GM23338 (cell line): Measurements from ENCODE around the gene PRMT1. TPM values are rescaled to one million over a fixed set of nuclear protein-coding genes. Genes with fewer than 3 reads are reported as not detected.

ENCODE experiments used
- ATAC-seq: fragments of 200-7000 bp; cut with Tn5 transposase; 3 replicates; pipeline ENCODE4 v1.9.1; 2020
- DNase-seq: peaks from one replicate; pipeline ENCODE4 v3.0.0-alpha.2; 2015; ENCODE audit warnings: low spot score
- H2AFZ ChIP-seq: fragments of 200-600 bp; sonication (generic); 2 replicates; pipeline ENCODE4 v1.8.0; 2016; ENCODE audit warnings: antibody characterized with exemption, mild to moderate bottlenecking, moderate library complexity
- H3F3A ChIP-seq: fragments of 200-600 bp; sonication (generic); replicated peaks from 2 replicates; pipeline ENCODE4 v1.8.0; 2017; ENCODE audit warnings: antibody characterized with exemption, mixed run types, low read depth
- H3K27ac ChIP-seq: fragments of 200-600 bp; sonication (generic); 2 replicates; pipeline ENCODE4 v1.6.1; 2016; ENCODE audit warnings: low read depth
- H3K27me3 ChIP-seq: fragments of 200-600 bp; sonication (generic); 2 replicates; pipeline ENCODE4 v1.8.0; 2016; ENCODE audit warnings: mild to moderate bottlenecking, mixed run types, moderate library complexity; ENCODE audit not compliant: insufficient read depth
- H3K36me3 ChIP-seq: fragments of 200-600 bp; sonication (generic); 2 replicates; pipeline ENCODE4 v1.8.0; 2016; ENCODE audit warnings: mild to moderate bottlenecking; ENCODE audit not compliant: insufficient read depth
- H3K4me1 ChIP-seq: fragments of 200-600 bp; sonication (generic); 2 replicates; pipeline ENCODE4 v1.8.0; 2016; ENCODE audit warnings: mild to moderate bottlenecking, moderate library complexity; ENCODE audit not compliant: insufficient read depth
- H3K4me2 ChIP-seq: fragments of 200-600 bp; sonication (generic); 2 replicates; pipeline ENCODE4 v1.7.1; 2017; ENCODE audit warnings: mixed run types
- H3K4me3 ChIP-seq: fragments of 200-600 bp; sonication (generic); 2 replicates; pipeline ENCODE4 v1.6.1; 2016; ENCODE audit warnings: mixed run types
- H3K79me2 ChIP-seq: fragments of 200-600 bp; sonication (generic); replicated peaks from 2 replicates; pipeline ENCODE4 v1.8.0; 2017; ENCODE audit warnings: mild to moderate bottlenecking; ENCODE audit not compliant: insufficient read depth
- H3K9me2 ChIP-seq: fragments of 200-600 bp; sonication (generic); 2 replicates; pipeline ENCODE4 v1.8.0; 2017; ENCODE audit not compliant: insufficient read depth
- H4K20me1 ChIP-seq: fragments of 200-600 bp; sonication (generic); replicated peaks from 2 replicates; pipeline ENCODE4 v1.8.0; 2017; ENCODE audit warnings: mild to moderate bottlenecking; ENCODE audit not compliant: insufficient read depth
- H3K27ac Mint-ChIP-seq: 2 replicates; pipeline ENCODE4 v1.8.0; 2020; ENCODE audit warnings: inconsistent platforms, mild to moderate bottlenecking, moderate library complexity, mixed read lengths
- H3K27me3 Mint-ChIP-seq: 3 replicates; pipeline ENCODE4 v1.8.0; 2022; ENCODE audit warnings: low read depth, mild to moderate bottlenecking, moderate library complexity, mixed read lengths, inconsistent platforms; ENCODE audit not compliant: insufficient read depth, poor library complexity
- H3K36me3 Mint-ChIP-seq: 3 replicates; pipeline ENCODE4 v1.8.0; 2021; ENCODE audit warnings: low read depth, mild to moderate bottlenecking, inconsistent platforms, moderate library complexity, mixed read lengths
- H3K4me1 Mint-ChIP-seq: 3 replicates; pipeline ENCODE4 v1.8.0; 2020; ENCODE audit warnings: mild to moderate bottlenecking, inconsistent platforms, mixed read lengths
- H3K4me3 Mint-ChIP-seq: 3 replicates; pipeline ENCODE4 v1.8.0; 2021; ENCODE audit warnings: moderate library complexity, mild to moderate bottlenecking, inconsistent platforms, mixed read lengths
- H3K9me3 Mint-ChIP-seq: 3 replicates; pipeline ENCODE4 v1.8.0; 2020; ENCODE audit warnings: moderate library complexity, mild to moderate bottlenecking, inconsistent platforms, mixed read lengths
- CREB1 ChIP-seq: fragments of 250-450 bp; sonication (Bioruptor Pico); IDR thresholded peaks from 2 replicates; pipeline ENCODE4 v1.5.0; 2020; ENCODE audit warnings: low read depth, mild to moderate bottlenecking, moderate library complexity
- EZH2 ChIP-seq: fragments of 200-600 bp; sonication (generic); IDR thresholded peaks from one replicate; pipeline ENCODE4 v1.8.0; 2017; ENCODE audit warnings: antibody characterized with exemption, mild to moderate bottlenecking, low read depth; ENCODE audit not compliant: unreplicated experiment
- EZH2phosphoT487 ChIP-seq: fragments of 200-600 bp; sonication (generic); IDR thresholded peaks from one replicate; pipeline ENCODE4 v1.8.1; 2018; ENCODE audit warnings: antibody characterized with exemption; ENCODE audit not compliant: unreplicated experiment
- JUNB ChIP-seq: IDR thresholded peaks from one replicate; pipeline ENCODE4 v1.6.1; 2016; ENCODE audit warnings: antibody characterized with exemption; ENCODE audit not compliant: unreplicated experiment
- NANOG ChIP-seq: IDR thresholded peaks from 2 replicates; pipeline ENCODE4 v1.6.1; 2016; ENCODE audit warnings: antibody characterized with exemption, borderline replicate concordance
- POLR2AphosphoS5 ChIP-seq: IDR thresholded peaks from 2 replicates; pipeline ENCODE4 v1.6.1; 2016; ENCODE audit warnings: antibody characterized with exemption, low read depth
- STAT1 ChIP-seq: IDR thresholded peaks from one replicate; pipeline ENCODE4 v1.6.1; 2016; ENCODE audit warnings: antibody characterized with exemption; ENCODE audit not compliant: unreplicated experiment
- ZNF114 ChIP-seq: fragments of 250-450 bp; sonication (Bioruptor Pico); IDR thresholded peaks from 2 replicates; pipeline ENCODE4 v1.5.0; 2020; ENCODE audit warnings: mild to moderate bottlenecking, moderate library complexity
- ZNF331 ChIP-seq: fragments of 250-450 bp; sonication (Bioruptor Pico); IDR thresholded peaks from 2 replicates; pipeline ENCODE4 v1.5.0; 2020; ENCODE audit warnings: low read depth, mild to moderate bottlenecking, moderate library complexity
- ZNF462 ChIP-seq: fragments of 250-450 bp; sonication (Bioruptor Pico); IDR thresholded peaks from 2 replicates; pipeline ENCODE4 v1.5.0; 2020; ENCODE audit warnings: mild to moderate bottlenecking, moderate library complexity
- polyA plus RNA-seq: library from polyadenylated mRNA; unstranded; fragments of >200 nt; fragmentation: Nextera tagmentation; extraction: Ambion mirVana; gene quantifications from 2 replicates; pipeline ENCODE4 v1.2.1, GENCODE V29; 2016
- total RNA-seq: library from RNA; depleted of rRNA; stranded (reverse); fragments of >200 nt; shearing (Covaris generic); gene quantifications from 2 replicates; pipeline ENCODE4 v1.2.3, GENCODE V29; 2014
- TF ChIP-seq, protein P1 (sequence below), 2 experiments: fragments of 200-600 bp in 1 of 2; sonication (generic) in 1 of 2; conservative IDR thresholded peaks; 2 replicates each; pipeline versions ENCODE4 v1.5.1 to v1.6.1; 2016 to 2017; ENCODE audit warnings: antibody characterized with exemption in 2 of 2, low read depth in 2 of 2, mild to moderate bottlenecking in 2 of 2, moderate library complexity in 1 of 2
- TF ChIP-seq, protein P2 (sequence below): IDR thresholded peaks from one replicate; pipeline ENCODE4 v1.6.1; 2018; ENCODE audit warnings: antibody characterized with exemption; ENCODE audit not compliant: unreplicated experiment
- TF ChIP-seq, protein P3 (sequence below): IDR thresholded peaks from 2 replicates; pipeline ENCODE4 v1.6.1; 2016; ENCODE audit warnings: antibody characterized with exemption

Gene PRMT1
- total and polyA plus RNA-seq, 2 experiments from 2014 or later: 590 to 700 TPM

DNA sequence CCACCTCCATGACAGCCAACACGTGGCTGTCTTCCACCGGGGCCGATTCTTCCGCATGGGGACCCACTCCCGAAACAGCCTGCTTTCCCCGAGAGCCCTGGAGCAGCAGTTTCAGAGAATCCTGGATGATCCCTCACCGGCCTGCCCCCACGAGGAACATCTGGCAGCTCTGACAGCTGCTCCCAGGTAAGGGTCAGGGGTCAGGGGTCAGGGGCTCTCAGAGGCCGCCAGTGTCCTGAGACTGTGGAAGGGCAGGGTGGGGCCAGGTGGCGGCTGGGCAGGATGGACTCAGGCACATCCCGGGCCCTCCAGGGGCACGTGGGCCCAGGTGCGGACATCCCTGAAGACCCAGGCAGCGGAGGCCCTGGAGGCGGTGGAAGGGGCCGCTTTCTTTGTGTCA is 28.8 kb downstream of the PRMT1 start:
- Histone ChIP-seq H3K79me2 (no peaks in the 10 kb centered on the region), H3K4me3 (no peak overlapping the region), H3K27me3 (no peaks in the 10 kb centered on the region), H3K9me2 (no peaks in the 10 kb centered on the region), H3K27ac (no peak overlapping the region), H3K4me2 (no peak overlapping the region), H4K20me1 (no peaks in the 10 kb centered on the region), H3K36me3 (peaks cover 7% of the 10 kb centered on the region; the same call in 1 of the 2 replicates), H3F3A (no peaks in the 10 kb centered on the region), H2AFZ (no peak overlapping the region), H3K4me1 (no peaks in the 10 kb centered on the region)
- TF ChIP-seq, protein P1, sequence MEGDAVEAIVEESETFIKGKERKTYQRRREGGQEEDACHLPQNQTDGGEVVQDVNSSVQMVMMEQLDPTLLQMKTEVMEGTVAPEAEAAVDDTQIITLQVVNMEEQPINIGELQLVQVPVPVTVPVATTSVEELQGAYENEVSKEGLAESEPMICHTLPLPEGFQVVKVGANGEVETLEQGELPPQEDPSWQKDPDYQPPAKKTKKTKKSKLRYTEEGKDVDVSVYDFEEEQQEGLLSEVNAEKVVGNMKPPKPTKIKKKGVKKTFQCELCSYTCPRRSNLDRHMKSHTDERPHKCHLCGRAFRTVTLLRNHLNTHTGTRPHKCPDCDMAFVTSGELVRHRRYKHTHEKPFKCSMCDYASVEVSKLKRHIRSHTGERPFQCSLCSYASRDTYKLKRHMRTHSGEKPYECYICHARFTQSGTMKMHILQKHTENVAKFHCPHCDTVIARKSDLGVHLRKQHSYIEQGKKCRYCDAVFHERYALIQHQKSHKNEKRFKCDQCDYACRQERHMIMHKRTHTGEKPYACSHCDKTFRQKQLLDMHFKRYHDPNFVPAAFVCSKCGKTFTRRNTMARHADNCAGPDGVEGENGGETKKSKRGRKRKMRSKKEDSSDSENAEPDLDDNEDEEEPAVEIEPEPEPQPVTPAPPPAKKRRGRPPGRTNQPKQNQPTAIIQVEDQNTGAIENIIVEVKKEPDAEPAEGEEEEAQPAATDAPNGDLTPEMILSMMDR (conservative IDR thresholded peaks at IDR 0.05; ENCODE audit: low read depth in 2 of 2): no peak
- no peak for TF ChIP-seq ZNF114 (CRISPR knock-in tag)
- TF ChIP-seq CREB1 (CRISPR knock-in tag): no peak
- TF ChIP-seq STAT1: no peak
- no peak for TF ChIP-seq EZH2phosphoT487
- TF ChIP-seq, protein P2, sequence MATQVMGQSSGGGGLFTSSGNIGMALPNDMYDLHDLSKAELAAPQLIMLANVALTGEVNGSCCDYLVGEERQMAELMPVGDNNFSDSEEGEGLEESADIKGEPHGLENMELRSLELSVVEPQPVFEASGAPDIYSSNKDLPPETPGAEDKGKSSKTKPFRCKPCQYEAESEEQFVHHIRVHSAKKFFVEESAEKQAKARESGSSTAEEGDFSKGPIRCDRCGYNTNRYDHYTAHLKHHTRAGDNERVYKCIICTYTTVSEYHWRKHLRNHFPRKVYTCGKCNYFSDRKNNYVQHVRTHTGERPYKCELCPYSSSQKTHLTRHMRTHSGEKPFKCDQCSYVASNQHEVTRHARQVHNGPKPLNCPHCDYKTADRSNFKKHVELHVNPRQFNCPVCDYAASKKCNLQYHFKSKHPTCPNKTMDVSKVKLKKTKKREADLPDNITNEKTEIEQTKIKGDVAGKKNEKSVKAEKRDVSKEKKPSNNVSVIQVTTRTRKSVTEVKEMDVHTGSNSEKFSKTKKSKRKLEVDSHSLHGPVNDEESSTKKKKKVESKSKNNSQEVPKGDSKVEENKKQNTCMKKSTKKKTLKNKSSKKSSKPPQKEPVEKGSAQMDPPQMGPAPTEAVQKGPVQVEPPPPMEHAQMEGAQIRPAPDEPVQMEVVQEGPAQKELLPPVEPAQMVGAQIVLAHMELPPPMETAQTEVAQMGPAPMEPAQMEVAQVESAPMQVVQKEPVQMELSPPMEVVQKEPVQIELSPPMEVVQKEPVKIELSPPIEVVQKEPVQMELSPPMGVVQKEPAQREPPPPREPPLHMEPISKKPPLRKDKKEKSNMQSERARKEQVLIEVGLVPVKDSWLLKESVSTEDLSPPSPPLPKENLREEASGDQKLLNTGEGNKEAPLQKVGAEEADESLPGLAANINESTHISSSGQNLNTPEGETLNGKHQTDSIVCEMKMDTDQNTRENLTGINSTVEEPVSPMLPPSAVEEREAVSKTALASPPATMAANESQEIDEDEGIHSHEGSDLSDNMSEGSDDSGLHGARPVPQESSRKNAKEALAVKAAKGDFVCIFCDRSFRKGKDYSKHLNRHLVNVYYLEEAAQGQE: no peak
- no peak for TF ChIP-seq NANOG
- no peak for TF ChIP-seq EZH2
- no peak for TF ChIP-seq POLR2AphosphoS5
- TF ChIP-seq JUNB: no peak
- no peak for TF ChIP-seq ZNF331 (CRISPR knock-in tag)
- TF ChIP-seq, protein P3, sequence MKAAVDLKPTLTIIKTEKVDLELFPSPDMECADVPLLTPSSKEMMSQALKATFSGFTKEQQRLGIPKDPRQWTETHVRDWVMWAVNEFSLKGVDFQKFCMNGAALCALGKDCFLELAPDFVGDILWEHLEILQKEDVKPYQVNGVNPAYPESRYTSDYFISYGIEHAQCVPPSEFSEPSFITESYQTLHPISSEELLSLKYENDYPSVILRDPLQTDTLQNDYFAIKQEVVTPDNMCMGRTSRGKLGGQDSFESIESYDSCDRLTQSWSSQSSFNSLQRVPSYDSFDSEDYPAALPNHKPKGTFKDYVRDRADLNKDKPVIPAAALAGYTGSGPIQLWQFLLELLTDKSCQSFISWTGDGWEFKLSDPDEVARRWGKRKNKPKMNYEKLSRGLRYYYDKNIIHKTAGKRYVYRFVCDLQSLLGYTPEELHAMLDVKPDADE: no peak
- no peak for TF ChIP-seq ZNF462
- no peak for DNase-seq
- no peak for ATAC-seq
- no peaks in the 10 kb centered on the region for H3K9me3 Mint-ChIP-seq
- H3K36me3 Mint-ChIP-seq: peaks cover 52% of the 10 kb centered on the region
- H3K27ac Mint-ChIP-seq: no peak overlapping the region
- H3K27me3 Mint-ChIP-seq: peaks cover 13% of the 10 kb centered on the region
- H3K4me1 Mint-ChIP-seq: no peaks in the 10 kb centered on the region
- H3K4me3 Mint-ChIP-seq: no peak overlapping the region
